Psoas muscle (tissue), 8 donors: ENCODE data around the gene SLC22A2. TPM values are rescaled to one million over a fixed set of nuclear protein-coding genes. Genes with fewer than 3 reads are reported as not detected.

Experiments
- ATAC-seq, 4 donors: fragments of 200-7000 bp; cut with Tn5 transposase; one replicate each; pipeline ENCODE4 v1.9.1; 2020; ENCODE audit warnings: moderate library complexity in 3 of 4, mild to moderate bottlenecking in 2 of 4
- DNase-seq, 2 donors: peaks; one replicate each; pipeline ENCODE4 v3.0.0-alpha.2; 2020
- H3K27ac ChIP-seq: fragments of 200-600 bp; one replicate; pipeline ENCODE4 v1.8.0; 2022
- H3K27me3 ChIP-seq, 3 donors: fragments of 200-600 bp in 1 of 3; one replicate each; pipeline versions ENCODE4 v1.6.1 to v1.8.0; 2013 to 2022; ENCODE audit warnings: low read length in 2 of 3, mild to moderate bottlenecking in 2 of 3, moderate library complexity in 1 of 3; ENCODE audit not compliant: insufficient read depth in 3 of 3
- H3K36me3 ChIP-seq, 2 donors: fragments of 200-600 bp in 1 of 2; one replicate each; pipeline versions ENCODE4 v1.6.1 to v1.8.0; 2013 to 2022; ENCODE audit warnings: low read depth in 1 of 2, mild to moderate bottlenecking in 1 of 2, moderate library complexity in 1 of 2; ENCODE audit not compliant: insufficient read depth in 1 of 2
- H3K4me1 ChIP-seq: fragments of 200-600 bp; one replicate; pipeline ENCODE4 v1.8.0; 2022
- H3K4me3 ChIP-seq: fragments of 200-600 bp; one replicate; pipeline ENCODE4 v1.8.0; 2022; ENCODE audit warnings: mild to moderate bottlenecking
- H3K9me3 ChIP-seq: fragments of 200-600 bp; one replicate; pipeline ENCODE4 v1.8.0; 2022
- WGBS, 3 donors: extraction: QIAGEN DNeasy Blood & Tissue Kit; methylation state at CpG; one replicate each; pipeline versions ENCODE4 v1.1.6 to v1.1.7; 2013; 5-methylcytosine and 5-hydroxymethylcytosine counted together
- intact Hi-C, 2 donors: fragments of 100-400 bp; cut with DNase I; formaldehyde crosslinking; loops; one replicate each; pipeline versions ENCODE4 v1.11.0 to v1.14.2; 2022
- polyA plus RNA-seq, 3 donors: library from polyadenylated mRNA; stranded (reverse); fragments of 200-250 nt; gene quantifications; one replicate each; pipeline ENCODE4 v1.2.3, GENCODE V29; 2013
- total RNA-seq, 4 donors: library from RNA; stranded (reverse); fragmentation: NEBNext Ultra II Directional in 2 of 4; extraction: Animal tissue kit (Norgen Biotek cat#: 25700) in 2 of 4; gene quantifications; one replicate each; pipeline versions ENCODE4 v1.2.1 to v1.2.4, GENCODE V29; 2021 to 2023
- TF ChIP-seq, protein P1 (sequence below): fragments of 200-600 bp; IDR thresholded peaks from one replicate; pipeline ENCODE4 v1.8.0; 2022; ENCODE audit warnings: antibody characterized with exemption
- donor health status: healthy with polysubstance abuse.
- donor health status: DM: no; HTN: no; CAD: no; lungs with moderate emphysema.
- donor health status: Bipolar disorder and iron deficiency.
- donor health status: healthy.
- donor health status: DM: yes; HTN: yes; CAD: no.
- donor health status: DM: no; HTN: no; CAD: no.
- donor health status: DM: no; HTN: no; CAD: no.
- donor health status: DM: yes; HTN: yes; CAD: no.

Gene SLC22A2
- total and polyA plus RNA-seq, 7 donors: 0.06 to 0.75 (median 0.44) TPM; not detected in 1

GRCh38 chr6:160293844-160294243, 35.2 kb upstream of the SLC22A2 start:
- Histone ChIP-seq H3K36me3 (no peaks in the 10 kb centered on the region), H3K4me3 (no peak overlapping the region), H3K27me3 (no peaks in the 10 kb centered on the region), H3K4me1 (no peaks in the 10 kb centered on the region), H3K9me3 (no peaks in the 10 kb centered on the region), H3K27ac (no peak overlapping the region)
- DNase-seq: no peak
- 43 to 58% (median 50%) methylated on average over 8 of the region's 8 CpGs for WGBS, 3 donors
- ATAC-seq: no peak
- intact Hi-C loops: no loop called here
- TF ChIP-seq, protein P1, sequence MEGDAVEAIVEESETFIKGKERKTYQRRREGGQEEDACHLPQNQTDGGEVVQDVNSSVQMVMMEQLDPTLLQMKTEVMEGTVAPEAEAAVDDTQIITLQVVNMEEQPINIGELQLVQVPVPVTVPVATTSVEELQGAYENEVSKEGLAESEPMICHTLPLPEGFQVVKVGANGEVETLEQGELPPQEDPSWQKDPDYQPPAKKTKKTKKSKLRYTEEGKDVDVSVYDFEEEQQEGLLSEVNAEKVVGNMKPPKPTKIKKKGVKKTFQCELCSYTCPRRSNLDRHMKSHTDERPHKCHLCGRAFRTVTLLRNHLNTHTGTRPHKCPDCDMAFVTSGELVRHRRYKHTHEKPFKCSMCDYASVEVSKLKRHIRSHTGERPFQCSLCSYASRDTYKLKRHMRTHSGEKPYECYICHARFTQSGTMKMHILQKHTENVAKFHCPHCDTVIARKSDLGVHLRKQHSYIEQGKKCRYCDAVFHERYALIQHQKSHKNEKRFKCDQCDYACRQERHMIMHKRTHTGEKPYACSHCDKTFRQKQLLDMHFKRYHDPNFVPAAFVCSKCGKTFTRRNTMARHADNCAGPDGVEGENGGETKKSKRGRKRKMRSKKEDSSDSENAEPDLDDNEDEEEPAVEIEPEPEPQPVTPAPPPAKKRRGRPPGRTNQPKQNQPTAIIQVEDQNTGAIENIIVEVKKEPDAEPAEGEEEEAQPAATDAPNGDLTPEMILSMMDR: no peak

DNA sequence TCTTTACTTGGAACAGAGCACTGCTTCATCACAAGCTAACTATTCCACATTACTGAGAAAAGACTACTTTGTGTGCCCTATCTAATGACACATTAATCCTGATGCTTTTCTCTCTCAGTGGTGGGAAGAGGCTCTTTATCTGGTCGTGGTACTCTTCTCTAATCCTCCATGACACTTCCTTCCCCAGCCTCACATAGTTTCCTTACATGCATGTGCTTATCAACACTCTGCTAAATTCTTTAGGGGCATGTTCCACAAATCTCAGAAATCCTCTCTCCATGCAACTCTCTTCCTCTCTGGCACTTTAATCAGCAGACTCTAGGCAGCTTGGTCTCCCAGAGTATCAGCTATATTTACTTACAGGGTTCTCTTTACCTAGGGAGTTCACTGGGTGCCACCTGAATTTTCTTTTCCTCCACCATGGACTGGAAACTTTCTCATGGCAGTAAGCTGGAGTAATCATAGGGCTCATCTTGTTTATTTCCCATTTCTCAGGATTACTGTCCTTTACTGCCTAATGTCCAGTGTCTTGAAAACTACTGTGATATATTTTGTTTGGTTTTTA, 27.0 kb upstream of the SLC22A2 start:
- intact Hi-C loops: no loop called here
- H3K36me3 ChIP-seq: no peaks in the 10 kb centered on the region
- no peaks in the 10 kb centered on the region for H3K4me1 ChIP-seq
- TF ChIP-seq, protein P1: no peak
- no peak overlapping the region for H3K4me3 ChIP-seq
- H3K27ac ChIP-seq: no peak overlapping the region
- WGBS, 3 donors: 0 to 37% (median 25%) methylated on average over 1 of the region's 1 CpG
- H3K9me3 ChIP-seq: no peaks in the 10 kb centered on the region
- DNase-seq (no peak), ATAC-seq (no peak)
- no peaks in the 10 kb centered on the region for H3K27me3 ChIP-seq

DNA sequence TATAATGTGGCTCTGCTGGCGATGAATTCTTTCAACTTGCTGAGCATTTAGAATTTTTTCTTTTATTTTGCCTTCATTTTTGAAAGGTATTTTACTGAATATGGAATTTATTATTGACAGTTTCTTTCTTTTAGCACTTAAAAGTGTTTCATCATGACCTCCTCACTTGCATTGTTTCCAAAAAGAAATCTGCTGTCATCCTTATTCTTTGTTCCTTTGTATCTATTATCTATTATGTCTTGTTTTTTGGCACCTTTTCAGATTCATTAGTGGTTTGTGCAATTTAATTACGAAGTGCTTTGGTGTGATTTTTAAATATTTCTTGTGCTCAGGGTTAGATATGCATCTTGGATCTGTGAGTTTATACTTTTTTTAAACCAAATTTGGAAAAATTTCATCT, 26.0 kb upstream of the SLC22A2 start:
- H3K4me3 ChIP-seq: no peak overlapping the region
- TF ChIP-seq, protein P1: no peak
- no peak overlapping the region for H3K27ac ChIP-seq
- 91 to 95% (median 95%) methylated on average over 2 of the region's 2 CpGs for WGBS, 3 donors
- H3K27me3 ChIP-seq: no peaks in the 10 kb centered on the region
- ATAC-seq (no peak), DNase-seq (no peak)
- no peaks in the 10 kb centered on the region for H3K4me1 ChIP-seq
- no peaks in the 10 kb centered on the region for H3K9me3 ChIP-seq
- no peaks in the 10 kb centered on the region for H3K36me3 ChIP-seq
- intact Hi-C loops: no loop called here

DNA sequence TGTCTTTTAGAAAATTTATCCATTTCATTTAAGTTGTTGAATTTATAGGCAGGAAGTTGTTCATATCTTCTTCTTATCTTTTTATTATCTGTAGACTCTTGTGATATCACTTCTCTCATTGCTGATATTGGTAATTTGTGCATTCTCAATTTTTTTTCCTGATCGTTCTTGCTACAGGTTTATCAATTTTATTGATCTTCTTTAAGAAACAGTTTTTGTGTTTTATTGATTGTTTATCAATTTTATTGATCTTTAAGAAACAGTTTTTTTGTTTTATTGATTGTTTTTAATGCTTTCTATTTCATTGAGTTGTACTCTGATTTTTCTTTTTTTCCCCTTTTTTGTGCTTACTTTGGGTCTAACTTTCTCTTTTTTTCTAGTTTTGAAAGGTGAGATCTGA, 23.8 kb upstream of the SLC22A2 start:
- Histone ChIP-seq H3K27me3 (no peaks in the 10 kb centered on the region), H3K4me3 (no peak overlapping the region), H3K36me3 (no peaks in the 10 kb centered on the region), H3K9me3 (no peaks in the 10 kb centered on the region), H3K27ac (no peak overlapping the region), H3K4me1 (no peaks in the 10 kb centered on the region)
- DNase-seq (no peak), ATAC-seq (no peak)
- intact Hi-C loops: no loop called here
- TF ChIP-seq, protein P1: no peak
- 0 to 96% (median 90%) methylated on average over 1 of the region's 1 CpG for WGBS, 3 donors

DNA sequence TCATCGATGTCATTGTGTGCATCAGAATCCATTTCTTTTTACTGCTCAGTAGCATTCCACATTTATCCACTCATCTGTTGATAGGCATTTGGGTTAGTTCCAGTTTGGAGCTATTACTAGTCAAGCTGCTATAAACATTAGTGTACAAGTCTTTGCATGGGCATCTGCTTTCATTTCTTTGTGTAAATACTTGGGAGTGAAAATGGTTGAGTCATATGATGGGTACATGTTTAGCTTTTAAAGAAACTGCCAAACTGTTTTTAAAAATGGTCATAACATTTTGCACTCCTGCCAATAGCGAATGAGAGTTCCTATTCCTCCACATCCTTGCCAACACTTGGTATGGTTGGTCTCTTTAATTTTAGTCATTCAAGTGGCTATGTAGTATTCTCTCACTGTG, 21.2 kb upstream of the SLC22A2 start:
- no peak overlapping the region for H3K27ac ChIP-seq
- DNase-seq: no peak
- no peak overlapping the region for H3K4me3 ChIP-seq
- intact Hi-C loops: loop anchor here in 1 of 2 donors (5.0 kb wide), 1 partner anchor 67 kb away; the partner anchor contains the start of gene SLC22A3
- TF ChIP-seq, protein P1: no peak
- H3K27me3 ChIP-seq: no peaks in the 10 kb centered on the region
- 38 to 89% (median 75%) methylated on average over 2 of the region's 2 CpGs for WGBS, 3 donors
- no peaks in the 10 kb centered on the region for H3K9me3 ChIP-seq
- H3K4me1 ChIP-seq: peaks cover 6% of the 10 kb centered on the region
- no peaks in the 10 kb centered on the region for H3K36me3 ChIP-seq
- no peak for ATAC-seq
